ENCODE measurements around the gene RBM17.

- TF ChIP-seq JUND (IDR thresholded peaks at IDR 0.05; ENCODE audit: low read depth, low read length) (peak; percentile 86), BHLHE40 (IDR thresholded peaks at IDR 0.05; ENCODE audit: borderline replicate concordance in 1 of 2, low read depth in 2 of 2, low read length in 1 of 2) (peak; percentile 72 to 75)
Measured at GRCh38 chr10:6136215-6137201, 47.7 kb downstream of the RBM17 start.
